Upper lobe of right lung (tissue), 1 donor: Measurements from ENCODE around the gene PRR5L. TPM values are rescaled to one million over a fixed set of nuclear protein-coding genes. Genes with fewer than 3 reads are reported as not detected.

Experiments used
- ATAC-seq: fragments of 200-7000 bp; cut with Tn5 transposase; one replicate; pipeline ENCODE4 v1.9.1; 2020; ENCODE audit warnings: mild to moderate bottlenecking, moderate library complexity
- DNase-seq: peaks from one replicate; pipeline ENCODE4 v3.0.0-alpha.2; 2020
- H3K27ac ChIP-seq: fragments of 200-600 bp; one replicate; pipeline ENCODE4 v1.8.0; 2022
- H3K27me3 ChIP-seq: fragments of 200-600 bp; one replicate; pipeline ENCODE4 v1.8.0; 2022; ENCODE audit warnings: mild to moderate bottlenecking
- H3K36me3 ChIP-seq: fragments of 200-600 bp; one replicate; pipeline ENCODE4 v1.8.0; 2022
- H3K4me1 ChIP-seq: fragments of 200-600 bp; one replicate; pipeline ENCODE4 v1.8.0; 2022
- H3K4me3 ChIP-seq: fragments of 200-600 bp; one replicate; pipeline ENCODE4 v1.8.0; 2022; ENCODE audit warnings: mild to moderate bottlenecking
- H3K9me3 ChIP-seq: fragments of 200-600 bp; one replicate; pipeline ENCODE4 v1.8.0; 2022
- CTCF ChIP-seq: fragments of 200-600 bp; IDR thresholded peaks from one replicate; pipeline ENCODE4 v1.8.0; 2022; ENCODE audit warnings: antibody characterized with exemption
- intact Hi-C: fragments of 100-400 bp; cut with DNase I; formaldehyde crosslinking; loops from one replicate; pipeline ENCODE4 v1.11.0; 2022
- total RNA-seq: library from RNA; stranded (reverse); fragmentation: NEBNext Ultra II Directional; extraction: Animal tissue kit (Norgen Biotek cat#: 25700); gene quantifications from one replicate; pipeline ENCODE4 v1.2.1, GENCODE V29; 2021
- donor health status: DM: no; HTN: yes; CAD: no; lungs with severe emphysema.

PRR5L gene
- total RNA-seq, 1 donor from 2014 or later = 24.5 TPM

- H3K36me3 ChIP-seq = no peaks in the 10 kb centered on the region
- no peaks in the 10 kb centered on the region for H3K4me1 ChIP-seq
- no peak for ATAC-seq
- intact Hi-C loops = loop anchor here (10.0 kb wide), 1 partner anchor 178 kb away; no protein-coding TSS in a partner anchor
- no peak overlapping the region for H3K4me3 ChIP-seq
- TF ChIP-seq CTCF = no peak
- no peak overlapping the region for H3K27ac ChIP-seq
- no peaks in the 10 kb centered on the region for H3K9me3 ChIP-seq
- no peaks in the 10 kb centered on the region for H3K27me3 ChIP-seq
- DNase-seq = no peak
Observed at GRCh38 chr11:36296884-36297543, 926 bp downstream of the PRR5L start.

- DNase-seq = peak; percentile 69
- H3K27me3 ChIP-seq = no peaks in the 10 kb centered on the region
- no peak overlapping the region for H3K4me3 ChIP-seq
- H3K4me1 ChIP-seq = peaks cover 3% of the 10 kb centered on the region
- ATAC-seq = peak; percentile 70
- H3K9me3 ChIP-seq = no peaks in the 10 kb centered on the region
- TF ChIP-seq CTCF = no peak
- intact Hi-C loops = no loop called here
- H3K27ac ChIP-seq = no peak overlapping the region
- H3K36me3 ChIP-seq = no peaks in the 10 kb centered on the region
Observed at GRCh38 chr11:36300650-36301049, 4.6 kb downstream of the PRR5L start.

- intact Hi-C loops = no loop called here
- Histone ChIP-seq H3K36me3 (no peaks in the 10 kb centered on the region), H3K4me3 (no peak overlapping the region), H3K9me3 (no peaks in the 10 kb centered on the region), H3K27ac (no peak overlapping the region), H3K4me1 (peaks cover 3% of the 10 kb centered on the region), H3K27me3 (no peaks in the 10 kb centered on the region)
- DNase-seq (no peak), ATAC-seq (peak; percentile 40)
- TF ChIP-seq CTCF = no peak
Observed at GRCh38 chr11:36304351-36304750, 8.3 kb downstream of the PRR5L start.

- no peak for TF ChIP-seq CTCF
- H3K27ac ChIP-seq = no peak overlapping the region
- no peak overlapping the region for H3K4me3 ChIP-seq
- H3K27me3 ChIP-seq = no peaks in the 10 kb centered on the region
- H3K9me3 ChIP-seq = no peaks in the 10 kb centered on the region
- H3K4me1 ChIP-seq = peaks cover 3% of the 10 kb centered on the region
- no peak for ATAC-seq
- intact Hi-C loops = no loop called here
- no peak for DNase-seq
- H3K36me3 ChIP-seq = no peaks in the 10 kb centered on the region
Observed at GRCh38 chr11:36305047-36305446, 9.0 kb downstream of the PRR5L start.

GRCh38 chr11:36306888-36307287 lies 10.8 kb downstream of the PRR5L start:
- intact Hi-C loops = no loop called here
- no peak for DNase-seq

More at GRCh38 chr11:36306888-36307287, 10.8 kb downstream of the PRR5L start:
- ATAC-seq = no peak
- H3K27me3 ChIP-seq = no peaks in the 10 kb centered on the region
- no peak overlapping the region for H3K27ac ChIP-seq
- TF ChIP-seq CTCF = peak; percentile 32
- peaks cover 3% of the 10 kb centered on the region for H3K4me1 ChIP-seq
- no peaks in the 10 kb centered on the region for H3K9me3 ChIP-seq
- H3K4me3 ChIP-seq = no peak overlapping the region
- H3K36me3 ChIP-seq = no peaks in the 10 kb centered on the region
